Measurements from ENCODE around the gene ATXN2. TPM values are rescaled to one million over a fixed set of nuclear protein-coding genes. Genes with fewer than 3 reads are reported as not detected.

The ATXN2 gene
- total RNA-seq, 1 experiment from 2014 or later, result 72.9 TPM

DNA sequence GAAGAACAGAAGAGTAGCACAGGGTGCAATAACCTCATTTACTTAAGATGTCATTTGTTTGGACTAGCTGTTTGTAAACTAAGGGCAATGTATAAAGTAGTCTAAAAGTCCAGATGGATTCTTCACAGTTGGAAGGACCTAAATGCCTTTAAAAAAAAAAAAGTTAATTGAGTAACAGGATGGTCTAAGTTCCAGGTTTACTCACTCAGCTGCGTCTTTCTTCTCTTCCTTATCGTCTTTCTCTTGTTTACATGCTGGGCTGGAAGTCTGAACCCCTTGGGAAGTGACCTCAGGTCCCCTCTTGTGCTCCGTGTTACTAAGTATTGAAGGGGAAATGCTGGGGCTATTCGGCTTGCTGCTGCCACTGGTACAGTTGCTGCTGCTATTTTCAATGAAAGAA, 110.8 kb downstream of the ATXN2 start:
- Histone ChIP-seq H3K27me3 (ENCODE audit: insufficient read depth, low read length) (no peaks in the 10 kb centered on the region), H3K9me3 (ENCODE audit: control insufficient read depth, low read depth, low read length) (no peaks in the 10 kb centered on the region), H3K14ac (ENCODE audit: insufficient read depth, low read length) (no peak overlapping the region), H3K9ac (ENCODE audit: extremely low read depth, insufficient read length, low read length) (no peak overlapping the region), H4K91ac (ENCODE audit: insufficient read length, low read depth, low read length) (no peak overlapping the region), H4K20me1 (ENCODE audit: control insufficient read depth, insufficient read depth, insufficient read length) (no peaks in the 10 kb centered on the region), H4K5ac (ENCODE audit: insufficient read length, low read depth, low read length) (no peak overlapping the region), H2BK12ac (ENCODE audit: insufficient read length, low read depth, low read length) (no peak overlapping the region), H2AFZ (ENCODE audit: low read length) (no peak overlapping the region), H3K79me1 (ENCODE audit: insufficient read depth, low read depth, low read length, poor library complexity, severe bottlenecking) (no peaks in the 10 kb centered on the region), H3K18ac (ENCODE audit: insufficient read length, low read depth, low read length) (no peak overlapping the region), H2AK5ac (ENCODE audit: insufficient read length, low read length) (no peak overlapping the region), H3K23ac (ENCODE audit: insufficient read length, low read depth, low read length) (no peak overlapping the region), H3K79me2 (ENCODE audit: insufficient read depth, low read length) (no peaks in the 10 kb centered on the region), H3K4ac (ENCODE audit: low read depth, low read length) (no peak overlapping the region), H3K23me2 (ENCODE audit: insufficient read length, low read depth, low read length, poor library complexity, severe bottlenecking) (no peaks in the 10 kb centered on the region), H2BK15ac (ENCODE audit: low read depth, low read length) (no peak overlapping the region), H3K4me1 (ENCODE audit: insufficient read depth, low read length) (no peaks in the 10 kb centered on the region), H2BK120ac (ENCODE audit: low read depth, low read length, poor library complexity, severe bottlenecking) (no peak overlapping the region), H2BK5ac (ENCODE audit: insufficient read length, low read length) (no peak overlapping the region), H3K56ac (ENCODE audit: insufficient read length, low read depth, low read length) (no peak overlapping the region), H3T11ph (ENCODE audit: low read length) (no peak overlapping the region), H4K8ac (replicated peaks; ENCODE audit: insufficient read length, low read depth, low read length) (no peak overlapping the region), H3K4me2 (ENCODE audit: insufficient read depth, insufficient read length, low read length) (no peak overlapping the region), H3K27ac (ENCODE audit: insufficient read length, low read depth, low read length) (no peak overlapping the region), H2BK20ac (ENCODE audit: low read depth, low read length, poor library complexity, severe bottlenecking) (no peak overlapping the region)
- no peaks in the 10 kb centered on the region for H3K27me3 Mint-ChIP-seq (ENCODE audit: low read depth)
- no peak for DNase-seq
- no peak overlapping the region for H3K4me3 Mint-ChIP-seq
- no CpG with 5 or more reads among the region's 4 CpGs for WGBS (ENCODE audit: extremely low coverage, insufficient read length, low lambda C conversion rate)
- H3K4me1 Mint-ChIP-seq, result no peaks in the 10 kb centered on the region
- no peaks in the 10 kb centered on the region for H3K9me3 Mint-ChIP-seq
- H3K36me3 Mint-ChIP-seq (ENCODE audit: insufficient read depth in 1 of 3, low read depth in 3 of 3), result peaks cover 22 to 62% (median 52%) of the 10 kb centered on the region in 3 experiments; a peak in 6 of 7 replicates
- no peak overlapping the region for H3K27ac Mint-ChIP-seq
- TF ChIP-seq, protein P1, sequence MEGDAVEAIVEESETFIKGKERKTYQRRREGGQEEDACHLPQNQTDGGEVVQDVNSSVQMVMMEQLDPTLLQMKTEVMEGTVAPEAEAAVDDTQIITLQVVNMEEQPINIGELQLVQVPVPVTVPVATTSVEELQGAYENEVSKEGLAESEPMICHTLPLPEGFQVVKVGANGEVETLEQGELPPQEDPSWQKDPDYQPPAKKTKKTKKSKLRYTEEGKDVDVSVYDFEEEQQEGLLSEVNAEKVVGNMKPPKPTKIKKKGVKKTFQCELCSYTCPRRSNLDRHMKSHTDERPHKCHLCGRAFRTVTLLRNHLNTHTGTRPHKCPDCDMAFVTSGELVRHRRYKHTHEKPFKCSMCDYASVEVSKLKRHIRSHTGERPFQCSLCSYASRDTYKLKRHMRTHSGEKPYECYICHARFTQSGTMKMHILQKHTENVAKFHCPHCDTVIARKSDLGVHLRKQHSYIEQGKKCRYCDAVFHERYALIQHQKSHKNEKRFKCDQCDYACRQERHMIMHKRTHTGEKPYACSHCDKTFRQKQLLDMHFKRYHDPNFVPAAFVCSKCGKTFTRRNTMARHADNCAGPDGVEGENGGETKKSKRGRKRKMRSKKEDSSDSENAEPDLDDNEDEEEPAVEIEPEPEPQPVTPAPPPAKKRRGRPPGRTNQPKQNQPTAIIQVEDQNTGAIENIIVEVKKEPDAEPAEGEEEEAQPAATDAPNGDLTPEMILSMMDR (conservative IDR thresholded peaks at IDR 0.05), result no peak

Data from H9 (cell line).